COR-L47 (cell line): ENCODE measurements around the gene UNC13A.
A peak's percentile ranks its signal among the peaks of the same experiment; 100 is the strongest.

Experiments
- DNase-seq: peaks from one replicate; lab custom pipeline; 2025; lab: John Stamatoyannopoulos, UW

UNC13A gene

DNA sequence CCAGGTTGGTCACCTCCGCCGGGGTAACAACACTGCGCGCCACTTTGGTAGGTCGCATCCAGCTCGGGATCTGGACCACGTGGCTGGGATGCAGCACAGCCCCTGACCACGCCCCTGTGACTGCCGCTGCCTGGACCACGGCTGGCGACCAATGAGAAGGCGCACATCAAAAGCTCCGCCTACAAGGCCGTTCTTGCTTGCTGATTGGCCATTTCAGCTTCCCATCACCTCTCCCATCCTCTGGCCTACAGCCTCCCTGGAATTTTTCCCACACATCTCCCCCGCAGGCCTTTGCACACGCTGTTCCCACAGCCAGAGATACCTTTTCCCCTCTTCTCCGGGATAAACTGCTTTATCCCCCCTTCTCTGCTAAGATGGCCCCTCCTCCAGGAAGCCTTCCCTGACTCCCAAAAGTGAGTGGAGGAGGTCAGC is 18.6 kb upstream of the UNC13A start:
- no peak for DNase-seq

DNA sequence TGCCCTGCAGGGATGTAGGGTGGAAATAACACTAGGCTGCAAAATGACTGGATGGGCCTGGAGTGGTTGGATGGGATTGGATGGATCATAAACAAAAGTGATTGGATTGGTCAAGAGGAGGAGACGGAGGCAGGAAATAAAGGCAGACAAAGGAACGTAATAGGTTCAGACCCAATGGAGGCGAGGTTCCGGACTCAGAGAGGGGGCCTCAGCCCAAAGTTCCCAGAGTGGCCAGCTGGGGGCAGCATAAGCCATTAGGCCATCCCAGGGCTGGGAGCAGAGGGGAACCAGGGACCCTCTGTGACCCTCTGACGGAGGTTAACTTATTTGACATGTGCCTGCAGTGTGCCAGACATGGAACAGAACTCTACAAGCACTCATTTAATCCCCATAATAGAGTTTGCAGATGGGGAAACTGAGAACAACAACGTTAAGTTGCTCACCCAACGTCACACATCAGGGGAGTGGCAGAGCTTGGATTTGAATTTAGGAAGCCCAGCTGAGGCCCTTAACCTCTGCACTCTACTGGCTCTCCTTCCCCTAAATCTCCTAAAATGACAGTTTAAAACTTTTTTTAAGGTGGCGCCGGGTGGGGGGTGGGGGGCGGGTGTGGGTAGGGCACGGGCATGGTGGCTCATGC is 15.8 kb upstream of the UNC13A start:
- DNase-seq, result no peak

DNA sequence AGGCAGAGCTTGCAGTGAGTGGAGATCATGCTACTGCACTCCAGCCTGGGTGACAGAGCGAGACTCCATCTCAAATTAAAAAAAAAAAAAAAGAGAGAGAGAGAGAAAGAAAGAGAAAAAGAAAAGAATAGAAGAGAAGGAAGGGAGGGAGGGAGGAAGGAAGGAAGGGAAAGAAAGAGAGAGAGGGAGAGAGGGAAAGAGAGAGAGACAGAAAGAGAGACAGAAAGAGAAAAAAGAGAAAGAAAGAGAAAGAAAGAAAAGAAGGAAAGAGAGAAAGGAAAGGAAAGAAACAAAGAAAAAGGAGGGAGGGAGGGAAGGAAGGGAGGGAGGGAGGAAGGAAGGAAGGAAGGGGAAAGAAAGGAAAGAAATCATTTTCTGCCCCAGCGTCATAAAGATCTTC is 7.0 kb upstream of the UNC13A start:
- DNase-seq, result no peak

- no peak for DNase-seq
Measured at GRCh38 chr19:17692566-17692965, 4.4 kb upstream of the UNC13A start.

DNA sequence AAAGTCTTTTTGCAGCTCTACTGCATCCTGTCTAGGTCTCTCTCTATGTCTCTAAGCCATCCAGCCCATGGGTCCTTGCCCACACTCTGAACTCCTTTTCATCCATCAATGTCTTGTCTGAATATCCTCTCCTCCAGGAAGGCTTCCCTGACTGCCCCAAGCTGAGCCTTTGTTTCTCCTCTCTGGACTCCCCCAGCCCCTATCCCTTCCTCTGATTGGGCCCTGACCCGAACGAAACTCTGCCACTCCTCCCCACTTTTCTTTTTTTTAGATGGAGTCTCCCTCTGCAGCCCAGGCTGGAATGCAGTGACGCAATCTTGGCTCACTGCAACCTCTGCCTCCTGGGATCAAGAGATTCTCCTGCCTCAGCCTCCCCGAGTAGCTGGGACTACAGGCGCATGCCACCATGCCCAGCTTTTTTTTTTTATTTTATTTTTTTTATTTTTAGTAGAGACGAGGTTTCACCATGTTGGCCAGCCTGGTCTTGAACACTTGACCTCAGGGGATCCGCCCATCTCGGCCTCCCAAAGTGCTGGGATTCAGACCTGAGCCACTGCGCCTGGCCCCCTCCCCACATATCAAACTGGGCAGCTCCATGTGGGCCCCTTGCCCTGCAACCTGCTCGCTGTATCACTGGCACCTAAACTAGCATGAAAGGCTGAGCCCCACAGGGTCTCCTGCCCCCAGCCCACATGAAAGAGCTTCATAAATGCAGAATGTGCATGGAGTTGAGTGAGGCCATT is 870 bp upstream of the UNC13A start:
- no peak for DNase-seq

GRCh38 chr19:17687141-17687856 is 855 bp downstream of the UNC13A start:
- no peak for DNase-seq

GRCh38 chr19:17686592-17687024 is 1.5 kb downstream of the UNC13A start:
- peak; percentile 64 for DNase-seq

- no peak for DNase-seq
Measured at GRCh38 chr19:17686023-17686521, 2.1 kb downstream of the UNC13A start.

DNA sequence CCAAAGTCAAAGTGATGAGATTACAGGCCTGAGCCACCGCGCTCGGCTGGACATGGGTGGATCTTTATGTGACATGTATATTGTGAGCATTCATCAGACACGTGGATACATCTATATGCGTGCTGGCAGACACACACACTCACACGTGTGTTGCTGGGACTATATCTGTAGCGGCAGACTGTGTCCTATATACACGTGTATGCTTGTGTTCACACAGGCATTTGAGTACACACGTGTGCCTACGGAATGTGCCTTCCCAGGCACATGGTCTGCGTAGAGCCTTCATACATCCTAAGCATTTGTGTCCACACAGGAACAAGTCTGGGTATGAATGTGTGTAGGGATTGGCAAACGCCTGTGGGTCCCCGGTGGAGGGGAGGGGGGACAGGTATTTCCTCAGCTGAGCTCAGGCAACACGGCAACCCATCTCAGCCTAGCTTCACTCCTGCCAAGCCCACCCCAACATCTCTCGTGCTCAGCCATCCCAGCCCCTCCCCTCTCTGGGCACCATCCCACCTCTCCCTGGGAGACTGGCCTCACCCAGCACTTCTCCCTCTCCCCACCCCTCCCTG is 2.6 kb downstream of the UNC13A start:
- DNase-seq, result no peak

GRCh38 chr19:17684256-17684655 is 3.9 kb downstream of the UNC13A start:
- DNase-seq, result no peak

DNA sequence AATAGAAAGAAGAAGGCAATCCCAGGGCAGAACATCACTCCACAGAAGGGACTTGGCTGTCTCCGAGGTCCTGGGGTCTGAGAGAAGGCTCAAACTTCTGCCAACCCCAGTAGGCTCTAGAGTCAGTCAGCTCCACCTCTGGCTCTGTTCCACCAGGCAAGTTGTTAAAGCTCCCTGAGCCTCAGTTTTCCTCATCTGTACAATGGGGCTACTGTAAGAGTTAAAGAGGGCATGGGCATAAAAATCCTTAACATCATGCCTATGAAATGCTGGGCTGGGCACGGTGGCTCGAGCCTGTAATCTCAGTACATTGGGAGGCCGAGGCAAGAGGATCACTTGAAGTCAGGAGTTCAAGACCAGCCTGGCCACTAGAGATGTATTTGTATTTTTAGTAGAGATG is 5.1 kb downstream of the UNC13A start:
- no peak for DNase-seq

DNA sequence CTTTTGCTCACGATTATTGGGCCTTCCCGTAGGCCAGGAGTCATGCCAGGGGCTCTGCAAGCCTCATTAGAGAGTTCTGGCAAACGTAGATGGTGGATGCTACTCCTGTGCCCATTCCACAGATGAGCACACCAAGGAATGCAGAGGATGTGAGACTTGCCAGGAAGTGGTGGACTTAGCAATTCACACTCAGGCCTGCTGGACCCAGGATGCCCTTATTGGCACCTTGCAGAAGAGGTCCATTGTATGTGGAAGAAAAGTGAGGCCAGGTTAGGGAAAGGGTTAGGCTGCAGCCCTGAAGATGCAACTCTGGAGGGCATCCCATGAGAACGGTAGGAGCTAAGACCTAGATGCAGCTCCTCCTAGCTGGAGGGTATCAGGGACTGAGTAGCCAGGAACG is 5.9 kb downstream of the UNC13A start:
- DNase-seq, result no peak

DNA sequence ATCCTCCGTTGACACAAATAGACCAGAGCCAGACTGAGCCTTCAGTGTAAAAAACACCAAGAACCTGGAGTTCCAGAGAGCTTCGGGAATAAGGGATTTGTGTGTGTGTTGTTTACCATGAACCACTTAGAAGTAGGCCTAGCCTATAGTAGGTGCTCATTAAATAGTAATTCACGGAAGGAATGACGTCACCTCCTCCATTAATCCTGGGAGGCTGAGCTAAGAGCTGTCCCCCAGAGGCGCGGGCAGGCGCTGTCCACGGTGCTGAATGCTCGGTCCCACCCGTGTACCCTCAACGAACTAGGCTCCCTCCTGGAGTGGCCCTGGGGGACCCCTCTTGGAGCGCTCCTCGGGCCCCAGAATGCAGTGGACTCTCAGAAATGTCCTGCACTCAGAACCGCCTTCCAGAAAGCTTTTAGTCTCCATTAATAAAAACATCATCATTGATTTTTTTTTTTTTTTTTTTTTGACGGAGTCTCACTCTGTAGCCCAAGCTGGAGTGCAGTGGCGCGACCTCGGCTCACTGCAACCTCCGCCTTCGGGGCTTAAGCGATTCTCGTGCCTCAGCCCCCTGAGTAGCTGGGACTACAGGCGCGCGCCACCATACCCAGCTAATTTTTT is 6.5 kb downstream of the UNC13A start:
- DNase-seq, result no peak

DNA sequence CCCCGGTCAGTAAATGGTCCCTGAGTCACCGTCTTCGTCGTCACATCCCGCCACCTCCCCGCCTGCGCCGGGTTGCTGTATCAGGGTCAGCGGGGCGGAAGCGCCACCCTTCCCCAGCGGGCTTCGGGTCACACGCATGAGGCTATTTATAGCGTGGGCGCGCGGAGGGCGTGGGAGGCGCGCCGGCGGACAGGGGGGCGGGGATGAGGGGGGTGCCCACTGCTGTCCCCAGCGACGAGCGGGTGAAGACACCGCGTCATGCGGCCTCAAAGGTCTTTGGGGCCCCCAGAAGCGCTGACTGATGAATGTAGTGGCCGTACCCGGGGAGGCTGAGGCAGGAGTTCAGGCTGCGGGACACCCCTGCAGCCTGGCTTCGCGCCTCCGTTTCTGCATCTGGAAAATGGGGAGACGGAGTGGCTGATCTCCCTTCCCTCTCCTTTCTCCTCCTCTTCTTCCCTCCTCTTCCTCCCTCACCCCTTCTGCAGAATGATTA is 7.9 kb downstream of the UNC13A start:
- DNase-seq, result no peak

DNA sequence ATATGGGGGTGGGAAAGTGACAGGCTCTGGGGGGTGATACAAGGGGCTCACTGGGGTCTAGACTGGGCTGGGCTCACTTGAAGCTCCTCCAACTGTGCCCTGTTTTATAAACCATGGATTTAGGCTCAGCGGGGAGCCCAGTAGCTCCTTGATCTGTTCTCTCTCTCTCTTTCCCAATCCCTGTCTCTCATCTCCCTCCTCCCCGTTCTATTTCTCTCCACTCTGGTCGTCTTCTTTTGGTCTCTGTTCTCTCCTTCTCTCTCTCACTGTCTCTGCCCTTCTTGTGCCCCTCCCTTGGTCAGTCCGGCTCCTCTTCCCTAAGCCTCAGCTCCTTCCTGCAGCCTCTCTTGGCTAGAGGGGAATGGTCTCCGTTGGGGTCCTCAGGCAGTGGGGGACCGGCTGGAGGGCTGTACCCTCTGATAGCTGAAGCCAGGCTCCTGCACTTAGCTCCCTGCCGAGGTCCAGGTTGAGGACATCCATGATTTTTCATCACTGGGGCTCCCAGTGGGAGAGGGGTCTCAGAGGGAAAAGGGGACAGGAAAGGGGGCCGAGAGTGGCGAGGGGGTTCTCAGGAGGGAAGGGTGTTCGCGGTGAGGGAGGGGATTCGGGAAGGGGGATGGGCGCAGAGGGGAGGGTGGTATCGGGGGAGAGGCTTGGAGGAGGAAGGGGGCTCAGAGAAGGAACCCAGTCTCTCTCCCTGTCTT is 8.5 kb downstream of the UNC13A start:
- DNase-seq, result no peak

DNA sequence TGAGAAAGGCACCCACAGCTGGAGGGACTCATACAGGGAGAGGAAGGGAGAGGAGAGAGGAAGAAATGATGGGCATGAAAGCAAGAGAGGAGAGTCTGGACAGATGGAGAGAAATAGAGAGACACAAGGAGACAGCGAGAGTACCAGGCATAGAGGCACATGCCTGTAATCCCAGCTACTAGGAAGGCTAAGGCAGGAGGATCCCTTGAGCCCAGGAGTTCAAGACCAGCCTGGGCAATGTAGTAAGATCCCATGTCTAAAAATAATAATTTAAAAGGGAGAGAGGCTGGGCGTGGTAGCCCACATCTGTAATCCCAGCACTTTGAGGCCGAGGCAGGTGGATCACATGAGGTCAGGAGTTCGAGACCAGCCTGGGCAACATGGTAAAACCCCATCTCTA is 9.3 kb downstream of the UNC13A start:
- DNase-seq, result no peak

DNA sequence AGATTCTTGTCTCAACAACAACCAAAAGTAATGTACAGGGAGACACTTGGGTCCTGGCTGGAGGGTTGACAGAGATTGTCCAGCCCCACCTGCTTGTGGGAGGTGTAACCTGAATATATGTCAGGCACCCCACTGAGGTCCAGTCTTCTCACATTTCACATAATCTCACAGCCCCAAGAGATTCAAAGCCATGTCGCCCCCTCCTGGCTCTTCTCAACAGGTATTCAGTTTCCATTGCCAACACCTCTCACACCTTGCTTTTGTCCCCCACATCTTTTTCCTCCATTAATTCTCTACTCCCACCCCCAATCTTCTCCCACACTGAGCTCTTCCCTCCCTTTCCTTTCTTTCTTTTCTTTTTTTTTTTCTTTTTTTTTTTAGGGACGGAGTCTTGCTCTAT is 11.2 kb downstream of the UNC13A start:
- no peak for DNase-seq

GRCh38 chr19:17676295-17676694 is 11.9 kb downstream of the UNC13A start:
- DNase-seq, result no peak

DNA sequence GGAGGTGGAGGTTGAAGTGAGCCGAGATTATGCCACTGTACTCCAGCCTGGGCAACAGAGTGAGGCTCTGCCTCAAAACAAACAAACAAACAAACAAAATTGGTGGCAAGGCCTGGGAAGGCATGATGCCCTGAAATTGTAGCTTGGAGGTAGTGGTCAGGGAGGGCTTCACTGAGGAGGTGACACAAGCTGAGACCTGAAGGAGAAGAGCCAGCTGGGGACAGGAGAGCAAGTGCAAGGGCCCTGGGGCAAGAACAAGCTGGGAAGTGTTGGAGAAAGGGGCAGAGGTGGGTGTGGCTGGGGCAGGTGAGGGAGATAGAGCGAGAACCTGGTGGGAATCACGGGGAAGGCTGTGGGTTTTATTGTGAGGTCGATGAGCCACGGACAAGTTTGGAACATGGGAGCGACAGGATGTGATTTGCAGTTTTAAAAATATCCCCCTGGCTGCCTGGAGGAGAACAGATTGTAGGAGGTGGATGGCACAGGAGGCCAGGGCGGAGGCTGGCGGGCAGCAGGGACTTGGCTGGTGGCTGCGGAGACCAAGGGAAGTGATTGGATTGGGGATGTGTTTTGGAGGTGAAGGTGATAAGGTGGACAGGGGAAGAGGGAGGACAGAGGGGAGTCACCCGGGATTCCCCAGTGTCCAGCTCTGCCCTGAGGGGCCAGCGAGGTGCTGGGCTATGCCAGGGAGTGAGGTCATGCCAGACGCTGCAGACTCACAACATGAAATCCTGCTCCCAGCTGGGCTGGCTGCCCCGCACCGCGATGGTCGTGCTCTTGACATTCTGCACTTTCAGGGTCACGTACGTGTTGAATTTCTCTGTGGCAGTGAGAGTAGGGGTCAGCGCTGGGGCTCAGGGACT is 14.0 kb downstream of the UNC13A start:
- no peak for DNase-seq

- peak; percentile 14 for DNase-seq
Measured at GRCh38 chr19:17671906-17672305, 16.2 kb downstream of the UNC13A start.
